Muscle layer of colon (tissue), 2 donors: ENCODE results near the gene SPIB.
"Not testable (repeated sequence)": the region's sequence is repeated elsewhere in the genome, so short reads cannot be mapped to it uniquely, and the experiment has no call there.

Experiments
- H3K27ac ChIP-seq: one replicate; pipeline ENCODE4 v1.7.0; 2013; ENCODE audit warnings: low read depth, mild to moderate bottlenecking, low read length, moderate library complexity
- H3K27me3 ChIP-seq, 2 donors: one replicate each; pipeline ENCODE4 v1.7.0; 2013; ENCODE audit warnings: low read length in 2 of 2, mild to moderate bottlenecking in 2 of 2; ENCODE audit not compliant: insufficient read depth in 2 of 2, control insufficient read depth in 1 of 2
- H3K36me3 ChIP-seq: one replicate; pipeline ENCODE4 v1.7.0; 2013; ENCODE audit warnings: mild to moderate bottlenecking, low read length; ENCODE audit not compliant: insufficient read depth
- H3K4me1 ChIP-seq: one replicate; pipeline ENCODE4 v1.7.0; 2013; ENCODE audit warnings: mild to moderate bottlenecking, low read length; ENCODE audit not compliant: insufficient read depth
- H3K4me3 ChIP-seq, 2 donors: one replicate each; pipeline ENCODE4 v1.7.0; 2013; ENCODE audit warnings: low read length in 2 of 2, low read depth in 1 of 2, mild to moderate bottlenecking in 1 of 2, moderate library complexity in 1 of 2
- H3K9ac ChIP-seq: one replicate; pipeline ENCODE4 v1.7.0; 2013; ENCODE audit warnings: low read length
- H3K9me3 ChIP-seq: one replicate; pipeline ENCODE4 v1.7.0; 2013; ENCODE audit warnings: mild to moderate bottlenecking, low read length
- donor health status: abdominal sarcoma.
- donor health status: Adenocarcinoma of cecum.

The SPIB gene

DNA sequence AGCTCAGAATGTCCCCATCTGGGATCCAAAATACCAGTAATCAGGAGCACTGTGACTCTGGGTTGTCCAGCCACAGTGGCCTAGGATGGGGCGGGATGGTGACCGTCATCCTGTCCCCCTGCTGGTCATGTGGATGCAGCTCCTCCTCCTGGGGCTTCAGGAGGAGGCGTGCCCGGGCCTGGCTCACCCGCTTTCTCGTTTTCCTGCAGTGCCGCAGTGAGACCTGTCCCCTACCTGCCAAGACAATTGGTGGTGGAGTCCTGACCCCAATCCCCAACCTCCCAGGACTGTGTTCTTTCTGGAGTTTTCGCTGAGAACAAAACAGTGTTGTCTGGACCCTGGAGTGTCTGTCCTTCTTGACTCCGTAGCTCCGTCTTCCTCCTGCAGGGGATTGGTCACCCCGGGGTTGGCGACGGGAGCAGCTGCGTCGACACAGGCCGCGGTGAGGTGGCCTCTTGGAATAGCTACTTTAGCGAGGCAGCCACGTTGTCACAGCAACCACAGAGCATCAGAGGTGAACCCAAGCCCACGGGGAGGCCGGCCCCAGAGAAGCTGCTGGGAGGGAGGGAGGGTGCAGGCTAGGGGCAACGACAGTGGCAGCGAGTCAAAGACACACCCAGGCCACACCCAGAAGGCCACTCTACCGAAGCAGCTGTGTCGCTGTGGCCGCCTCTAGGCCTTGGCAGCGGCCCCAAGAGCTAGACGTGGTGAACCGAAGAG, 47.4 kb downstream of the SPIB start:
- H3K9ac ChIP-seq: no peak overlapping the region
- H3K27me3 ChIP-seq: peaks cover 0 to 11% of the 10 kb centered on the region in 2 donors
- no peak overlapping the region for H3K27ac ChIP-seq
- H3K36me3 ChIP-seq: no peaks in the 10 kb centered on the region
- H3K9me3 ChIP-seq: no peaks in the 10 kb centered on the region
- H3K4me3 ChIP-seq: no peak overlapping the region
- no peaks in the 10 kb centered on the region for H3K4me1 ChIP-seq

GRCh38 chr19:50466706-50467039, 47.9 kb downstream of the SPIB start:
- Histone ChIP-seq H3K9ac (no peak overlapping the region), H3K9me3 (no peaks in the 10 kb centered on the region), H3K4me1 (no peaks in the 10 kb centered on the region), H3K27me3 (peaks cover 0 to 7% of the 10 kb centered on the region in 2 donors), H3K4me3 (no peak overlapping the region), H3K27ac (no peak overlapping the region), H3K36me3 (no peaks in the 10 kb centered on the region)

DNA sequence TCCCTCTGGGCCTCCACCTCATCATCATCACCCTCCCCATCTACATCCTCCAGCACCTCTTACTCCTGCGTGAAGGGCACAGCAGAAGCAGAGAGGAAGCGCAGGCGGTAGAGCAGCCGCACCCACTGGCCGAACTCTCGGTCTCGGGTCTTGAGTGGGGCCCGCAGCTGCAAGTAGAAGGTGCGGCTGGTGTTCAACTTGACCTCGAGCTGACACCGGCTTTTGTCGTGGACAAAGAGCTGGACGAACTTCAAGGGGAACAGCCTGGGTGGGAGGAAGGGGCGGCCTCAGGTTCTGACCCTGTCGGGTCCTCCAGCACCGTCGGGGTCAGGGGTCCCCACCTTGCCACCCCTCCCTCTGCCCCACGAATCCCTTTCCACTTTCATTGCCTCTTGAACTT, 48.8 kb downstream of the SPIB start:
- H3K4me3 ChIP-seq: no peak overlapping the region
- peaks cover 0 to 6% of the 10 kb centered on the region in 2 donors for H3K27me3 ChIP-seq
- no peak overlapping the region for H3K27ac ChIP-seq
- H3K9me3 ChIP-seq: no peaks in the 10 kb centered on the region
- no peaks in the 10 kb centered on the region for H3K36me3 ChIP-seq
- H3K4me1 ChIP-seq: no peaks in the 10 kb centered on the region
- H3K9ac ChIP-seq: no peak overlapping the region

GRCh38 chr19:50468818-50469217, 50.1 kb downstream of the SPIB start:
- H3K27me3 ChIP-seq: peaks cover 0 to 6% of the 10 kb centered on the region in 2 donors
- H3K9ac ChIP-seq: no peak overlapping the region
- no peak overlapping the region for H3K27ac ChIP-seq
- H3K4me3 ChIP-seq: no peak overlapping the region
- H3K4me1 ChIP-seq: no peaks in the 10 kb centered on the region
- no peaks in the 10 kb centered on the region for H3K36me3 ChIP-seq
- H3K9me3 ChIP-seq: no peaks in the 10 kb centered on the region

DNA sequence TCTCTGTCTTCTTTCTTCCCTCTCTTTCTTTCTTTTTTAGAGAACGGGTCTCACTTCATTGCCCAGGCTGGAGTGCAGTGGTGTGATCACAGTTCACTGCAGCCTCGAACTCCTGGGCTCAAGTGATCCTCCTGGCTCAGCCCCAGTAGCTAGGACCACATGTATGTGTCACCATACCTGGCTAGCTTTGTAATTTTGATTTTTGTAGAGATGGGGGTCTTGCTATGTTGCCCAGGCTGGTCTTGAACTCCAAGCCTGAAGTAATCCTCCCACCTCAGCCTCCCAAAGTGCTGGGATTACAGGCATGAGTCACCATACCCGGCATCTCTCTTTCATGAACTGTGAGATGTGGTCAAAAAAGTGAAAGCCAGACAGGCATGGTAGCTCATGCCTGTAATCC, 54.6 kb downstream of the SPIB start:
- H3K4me1 ChIP-seq: peaks cover 11% of the 10 kb centered on the region
- not testable (repeated sequence) for H3K27me3 ChIP-seq, H3K36me3 ChIP-seq, H3K27ac ChIP-seq, H3K9me3 ChIP-seq, H3K9ac ChIP-seq, H3K4me3 ChIP-seq

GRCh38 chr19:50475101-50475568, 56.4 kb downstream of the SPIB start:
- no peak overlapping the region for H3K27ac ChIP-seq
- no peak overlapping the region for H3K9ac ChIP-seq
- no peaks in the 10 kb centered on the region for H3K27me3 ChIP-seq
- H3K9me3 ChIP-seq: no peaks in the 10 kb centered on the region
- H3K36me3 ChIP-seq: peaks cover 12% of the 10 kb centered on the region
- peaks cover 11% of the 10 kb centered on the region for H3K4me1 ChIP-seq
- H3K4me3 ChIP-seq: no peak overlapping the region

GRCh38 chr19:50475736-50476223, 57.0 kb downstream of the SPIB start:
- H3K4me1 ChIP-seq: peaks cover 11% of the 10 kb centered on the region
- H3K9ac ChIP-seq: no peak overlapping the region
- H3K9me3 ChIP-seq: no peaks in the 10 kb centered on the region
- peak overlapping the region; percentile 92 to 93 for H3K4me3 ChIP-seq
- H3K27ac ChIP-seq: no peak overlapping the region
- H3K36me3 ChIP-seq: peaks cover 19% of the 10 kb centered on the region
- no peaks in the 10 kb centered on the region for H3K27me3 ChIP-seq

DNA sequence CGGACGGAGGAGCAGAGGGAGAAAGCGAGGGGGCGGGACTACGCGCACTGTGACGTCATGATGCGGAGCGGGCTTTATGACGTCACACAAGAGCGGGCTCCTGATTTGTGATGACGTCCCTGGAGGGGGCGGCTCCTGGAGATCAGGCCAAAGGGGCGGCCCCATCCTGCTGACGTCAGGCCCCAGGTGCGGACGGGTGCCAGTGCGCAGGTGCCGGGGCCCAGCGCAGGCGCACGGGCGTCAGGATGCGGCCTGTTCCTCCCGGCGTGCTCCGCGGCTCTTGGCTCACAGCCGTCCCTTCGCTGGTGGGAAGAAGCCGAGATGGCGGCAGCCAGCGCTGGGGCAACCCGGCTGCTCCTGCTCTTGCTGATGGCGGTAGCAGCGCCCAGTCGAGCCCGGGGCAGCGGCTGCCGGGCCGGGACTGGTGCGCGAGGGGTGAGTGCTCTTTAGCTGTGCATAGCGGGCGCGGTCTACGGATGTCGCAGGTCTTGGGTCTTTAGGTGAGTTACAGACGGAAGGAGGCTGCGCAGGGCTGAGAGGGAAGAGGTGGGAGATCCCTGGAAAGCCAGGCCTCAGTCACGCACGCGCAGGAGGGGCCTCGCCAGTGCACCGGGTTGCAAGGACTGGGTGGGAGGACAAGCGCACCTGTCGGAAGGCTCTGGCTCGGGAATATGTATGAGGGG, 57.6 kb downstream of the SPIB start, which contains the start of the genes EMC10 and GARIN5A:
Gene EMC10 (plus strand): TSS at position 284 of the 683 bp plus-strand sequence. CDS start 38 bp downstream, at position 322.
Gene GARIN5A (minus strand): TSS at position 625 of the 683 bp plus-strand sequence. CDS start 460 bp downstream, at position 165.
- Histone ChIP-seq H3K36me3 (peaks cover 24% of the 10 kb centered on the region), H3K9me3 (no peaks in the 10 kb centered on the region), H3K4me1 (peaks cover 11% of the 10 kb centered on the region), H3K27ac (peak within 1 kb of the TSS; percentile 79), H3K27me3 (no peaks in the 10 kb centered on the region), H3K4me3 (peak within 1 kb of the TSS; percentile 92 to 93), H3K9ac (peak within 1 kb of the TSS; percentile 71)

DNA sequence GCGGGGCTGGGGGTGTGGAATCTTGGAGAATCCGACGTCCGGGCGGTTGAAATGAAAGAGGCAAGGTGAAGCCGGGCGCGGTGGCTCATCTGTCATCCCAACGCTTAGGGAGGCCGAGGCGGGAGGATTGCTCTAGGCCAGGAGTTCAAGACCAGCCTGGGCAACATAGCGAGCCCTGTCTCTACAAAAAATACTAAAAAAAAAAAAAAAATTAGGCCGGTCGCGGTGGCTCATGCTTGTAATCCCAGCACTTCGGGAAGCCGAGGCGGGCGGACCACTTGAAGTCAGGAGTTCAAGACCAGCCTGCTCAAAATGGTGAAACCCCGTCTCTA, 58.1 kb downstream of the SPIB start:
- Histone ChIP-seq H3K4me3 (peak overlapping the region; percentile 92 to 93), H3K36me3 (peaks cover 27% of the 10 kb centered on the region), H3K27ac (peak overlapping the region; percentile 79), H3K4me1 (peaks cover 11% of the 10 kb centered on the region), H3K9ac (peak overlapping the region; percentile 71), H3K27me3 (no peaks in the 10 kb centered on the region), H3K9me3 (no peaks in the 10 kb centered on the region)

- H3K4me3 ChIP-seq: peak overlapping the region in 1 of 2 donors; percentile 92
- H3K9me3 ChIP-seq: no peaks in the 10 kb centered on the region
- H3K4me1 ChIP-seq: peaks cover 11% of the 10 kb centered on the region
- H3K9ac ChIP-seq: no peak overlapping the region
- H3K27me3 ChIP-seq: no peaks in the 10 kb centered on the region
- no peak overlapping the region for H3K27ac ChIP-seq
- peaks cover 27% of the 10 kb centered on the region for H3K36me3 ChIP-seq
Measured at GRCh38 chr19:50477751-50478515, 59.2 kb downstream of the SPIB start.
